ENCODE data around the gene LTF. TPM values are rescaled to one million over a fixed set of nuclear protein-coding genes. Genes with fewer than 3 reads are reported as not detected.

Gene LTF
- total and polyA plus RNA-seq, 10 of the 15 experiments (the other 5 are each of a cell fraction or from before 2014, with no cell fraction given): 0.03 to 0.31 TPM; not detected in 8

GRCh38 chr3:46463868-46464241 is 850 bp downstream of the LTF start:
- BruUV-seq (replicated peaks): no TSS peak
- no peak for FAIRE-seq
- no peak overlapping the region for H3K9ac ChIP-seq (ENCODE audit: control insufficient read depth, insufficient read depth, low read length)

GRCh38 chr3:46463120-46463867 is 1.4 kb downstream of the LTF start:
- ChIA-PET CTCF (interaction anchor here (0.6 to 1.4 kb wide), 2 partner anchors 14 to 300 kb away, joined by 3 to 4 read pairs; no protein-coding TSS in a partner anchor), POLR2A (no interaction called here), SMC1A (ENCODE audit: uncharacterized antibody, unreplicated experiment) (interaction anchor here (1.7 kb wide), 1 partner anchor 11 kb away, joined by 3 read pairs; no protein-coding TSS in a partner anchor), RAD21 (ENCODE audit: unreplicated experiment) (no interaction called here)
- 6% methylated on average over 6 of the region's 6 CpGs for whole genome bisulfite sequencing (ENCODE audit: insufficient coverage, insufficient replicate concordance, low lambda C conversion rate, missing lambda C conversion rate)
- H3K36me3 ChIP-seq (ENCODE audit: control insufficient read depth in 2 of 2, insufficient read depth in 2 of 2, low read length in 1 of 2): no peaks in the 10 kb centered on the region
- no peak overlapping the region for H2AFZ ChIP-seq (ENCODE audit: control insufficient read depth, low read depth, low read length)
- DNase-seq (ENCODE audit: low read depth, low spot score): no peak
- no peak overlapping the region for H3K4me3 ChIP-seq
- no peaks in the 10 kb centered on the region for H4K20me1 ChIP-seq (ENCODE audit: control insufficient read depth, insufficient read depth)
- no peaks in the 10 kb centered on the region for H3K79me2 ChIP-seq (ENCODE audit: control insufficient read depth, insufficient read depth, low read length)
- ATAC-seq: no peak
- H3K9ac ChIP-seq (ENCODE audit: control insufficient read depth, insufficient read depth, low read length): no peak overlapping the region
- H3K4me2 ChIP-seq (ENCODE audit: control insufficient read depth, insufficient read depth): no peak overlapping the region
- FAIRE-seq: no peak
- no peaks in the 10 kb centered on the region; the same call in 2 of the 3 replicates for H3K9me3 ChIP-seq (replicated peaks; ENCODE audit: control insufficient read depth, insufficient read depth, low read length)
- intact Hi-C loops (cut with micrococcal nuclease; ENCODE audit: unreplicated experiment): no loop called here
- no peak overlapping the region for H3K27ac ChIP-seq (ENCODE audit: control insufficient read depth, insufficient read depth)
- in situ Hi-C loops (cut with MboI): no loop called here
- peaks cover 8 to 17% of the 10 kb centered on the region in 2 experiments for H3K27me3 ChIP-seq (replicated peaks in 1 of 2; ENCODE audit: control insufficient read depth in 2 of 2, insufficient read depth in 2 of 2, low read length in 1 of 2)
- no peaks in the 10 kb centered on the region for H3K4me1 ChIP-seq (ENCODE audit: control insufficient read depth, insufficient read depth, low read length)
- BruUV-seq (replicated peaks): no TSS peak
- TF ChIP-seq ATF3 (IDR thresholded peaks at IDR 0.05; ENCODE audit: borderline replicate concordance, extremely low read depth, low read depth, low read length): no peak
- no peak for TF ChIP-seq NFXL1 (IDR thresholded peaks at IDR 0.05; ENCODE audit: borderline replicate concordance)
- TF ChIP-seq NBN (IDR thresholded peaks at IDR 0.05): no peak
- no peak for TF ChIP-seq JUNB (IDR thresholded peaks at IDR 0.05)
- no peak for TF ChIP-seq HCFC1 (IDR thresholded peaks at IDR 0.05; ENCODE audit: low read length)
- TF ChIP-seq ZBTB40 (IDR thresholded peaks at IDR 0.05; ENCODE audit: borderline replicate concordance): no peak
- TF ChIP-seq MXI1 (IDR thresholded peaks at IDR 0.05; ENCODE audit: low read depth, low read length): no peak
- no peak for TF ChIP-seq TARDBP (IDR thresholded peaks at IDR 0.05; ENCODE audit: borderline replicate concordance)
- TF ChIP-seq USF1 (IDR thresholded peaks at IDR 0.05; ENCODE audit: borderline replicate concordance, extremely low read length, insufficient read depth, low read depth, low read length): no peak
- TF ChIP-seq ZZZ3 (IDR thresholded peaks at IDR 0.05; ENCODE audit: control insufficient read depth, insufficient read length, low read depth): no peak

More at GRCh38 chr3:46463868-46464241, 850 bp downstream of the LTF start:
- Histone ChIP-seq H3K4me1 (ENCODE audit: control insufficient read depth, insufficient read depth, low read length) (no peaks in the 10 kb centered on the region), H2AFZ (ENCODE audit: control insufficient read depth, low read depth, low read length) (no peak overlapping the region), H3K27ac (ENCODE audit: control insufficient read depth, insufficient read depth) (no peak overlapping the region), H3K9me3 (replicated peaks; ENCODE audit: control insufficient read depth, insufficient read depth, low read length) (no peaks in the 10 kb centered on the region; the same call in 2 of the 3 replicates), H3K36me3 (ENCODE audit: control insufficient read depth in 2 of 2, insufficient read depth in 2 of 2, low read length in 1 of 2) (no peaks in the 10 kb centered on the region), H4K20me1 (ENCODE audit: control insufficient read depth, insufficient read depth) (no peaks in the 10 kb centered on the region), H3K4me2 (ENCODE audit: control insufficient read depth, insufficient read depth) (no peak overlapping the region), H3K27me3 (replicated peaks in 1 of 2; ENCODE audit: control insufficient read depth in 2 of 2, insufficient read depth in 2 of 2, low read length in 1 of 2) (peaks cover 8 to 17% of the 10 kb centered on the region in 2 experiments), H3K79me2 (ENCODE audit: control insufficient read depth, insufficient read depth, low read length) (no peaks in the 10 kb centered on the region), H3K4me3 (no peak overlapping the region)
- TF ChIP-seq TARDBP (IDR thresholded peaks at IDR 0.05; ENCODE audit: borderline replicate concordance): no peak
- no peak for TF ChIP-seq SPI1 (IDR thresholded peaks at IDR 0.05; ENCODE audit: borderline replicate concordance, insufficient read depth, low read depth, low read length)
- TF ChIP-seq SIN3A (IDR thresholded peaks at IDR 0.05; ENCODE audit: low read depth, low read length): no peak
- RAD21 ChIA-PET (ENCODE audit: unreplicated experiment): no interaction called here
- no peak for ATAC-seq
- 52% methylated on average over 7 of the region's 8 CpGs for WGBS (ENCODE audit: insufficient coverage, insufficient replicate concordance, low lambda C conversion rate, missing lambda C conversion rate)
- intact Hi-C loops (cut with micrococcal nuclease; ENCODE audit: unreplicated experiment) (no loop called here), in situ Hi-C loops (cut with MboI) (no loop called here)
- CTCF ChIA-PET: interaction anchor here (1.4 kb wide), 2 partner anchors 10 to 14 kb away, joined by 4 read pairs; no protein-coding TSS in a partner anchor
- POLR2A ChIA-PET: no interaction called here
- DNase-seq (ENCODE audit: low read depth, low spot score): no peak
- SMC1A ChIA-PET (ENCODE audit: uncharacterized antibody, unreplicated experiment): no interaction called here

Data from GM12878 (cell line).